SU-DHL-6 (cell line): ENCODE data around the gene IFNA2.

ENCODE experiments used
- CTCF ChIP-seq: fragments of 200-600 bp; sonication (generic); IDR thresholded peaks from one replicate; pipeline ENCODE4 v1.5.1; 2017; ENCODE audit warnings: antibody characterized with exemption, mild to moderate bottlenecking, low read length, moderate library complexity; ENCODE audit not compliant: insufficient read depth, poor library complexity, severe bottlenecking
- EZH2phosphoT487 ChIP-seq: fragments of 200-600 bp; sonication (generic), shearing (Covaris generic); conservative IDR thresholded peaks from 2 replicates; pipeline ENCODE4 v1.6.1; 2018; ENCODE audit warnings: mild to moderate bottlenecking, antibody characterized with exemption, low read length, moderate library complexity, mixed read lengths

- TF ChIP-seq CTCF (no peak), EZH2phosphoT487 (no peak)
These were observed 44.5 kb downstream of the IFNA2 start for GRCh38 chr9:21340735-21341134.
